ENCODE data around the gene MRPS18A. TPM values are rescaled to one million over a fixed set of nuclear protein-coding genes. Genes with fewer than 3 reads are reported as not detected.
A peak's percentile ranks its signal among the peaks of the same experiment; 100 is the strongest.
"Not testable (repeated sequence)": the region's sequence is repeated elsewhere in the genome, so short reads cannot be mapped to it uniquely, and the experiment has no call there.

Gene MRPS18A
- polyA plus RNA-seq, 4 donors, result 38.3 to 50.1 (median 44.8) TPM

DNA sequence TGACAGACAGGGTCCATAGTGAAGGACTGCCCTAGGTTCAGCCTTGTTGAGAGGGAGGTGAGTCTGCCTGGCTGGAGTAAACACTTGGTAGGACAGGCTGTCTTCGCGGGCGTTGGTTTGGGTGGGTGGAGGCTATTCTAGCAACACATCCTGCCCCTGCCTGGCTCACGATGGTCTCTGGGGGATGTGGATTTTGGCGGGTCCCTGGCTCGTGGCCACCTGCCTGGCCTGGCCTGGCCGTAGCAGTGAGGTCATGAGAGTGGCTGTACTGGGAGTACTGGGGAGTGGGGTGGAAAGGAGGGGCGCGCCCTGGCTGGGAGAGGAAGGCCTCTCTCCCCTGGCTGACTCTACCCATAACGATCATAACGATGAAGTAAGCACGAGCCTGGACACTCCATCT lies 30.2 kb upstream of the MRPS18A start:
- DNase-seq (ENCODE audit: low read depth in 4 of 4, low spot score in 3 of 4), result no peak

DNA sequence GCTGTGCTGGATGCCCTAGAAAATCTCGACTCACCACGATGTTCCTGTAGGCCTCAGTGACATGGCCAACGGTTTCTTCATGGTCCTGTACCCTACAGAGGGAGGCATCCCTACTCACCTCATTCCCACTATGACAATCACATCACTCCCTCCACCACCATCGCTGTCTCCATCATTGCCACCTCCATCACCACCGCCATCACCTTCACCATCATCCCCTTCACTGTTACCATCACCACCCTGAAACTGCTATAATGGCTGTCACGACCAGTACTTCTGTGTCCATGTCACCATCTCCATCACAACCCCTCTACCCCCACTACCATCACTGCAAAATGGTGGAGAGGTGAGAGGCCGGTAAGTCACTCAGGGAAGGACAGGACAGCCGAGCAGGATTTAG lies 29.8 kb upstream of the MRPS18A start:
- no peak for DNase-seq (ENCODE audit: low read depth in 4 of 4, low spot score in 3 of 4)

DNA sequence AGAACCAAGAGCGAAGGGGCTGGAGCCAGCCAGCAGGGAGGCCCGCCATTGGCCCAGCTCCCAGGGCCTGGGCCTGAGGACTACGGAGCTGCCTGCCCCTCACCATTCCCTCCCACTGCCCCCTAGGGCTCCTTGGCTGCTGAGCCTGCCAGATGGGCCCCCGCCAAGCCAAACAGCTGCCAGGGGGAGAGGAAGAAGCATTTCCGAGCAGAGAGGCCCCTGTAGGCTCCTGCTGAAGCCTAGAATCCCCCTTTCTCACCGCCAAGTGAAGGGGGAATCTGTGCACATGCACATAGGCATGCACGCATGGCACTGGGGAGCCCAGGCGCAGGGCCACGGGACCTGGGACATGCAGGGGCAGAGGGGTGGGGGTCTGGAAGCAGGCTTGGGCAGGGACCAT lies 28.5 kb upstream of the MRPS18A start:
- DNase-seq (ENCODE audit: low read depth in 4 of 4, low spot score in 3 of 4), result no peak

DNA sequence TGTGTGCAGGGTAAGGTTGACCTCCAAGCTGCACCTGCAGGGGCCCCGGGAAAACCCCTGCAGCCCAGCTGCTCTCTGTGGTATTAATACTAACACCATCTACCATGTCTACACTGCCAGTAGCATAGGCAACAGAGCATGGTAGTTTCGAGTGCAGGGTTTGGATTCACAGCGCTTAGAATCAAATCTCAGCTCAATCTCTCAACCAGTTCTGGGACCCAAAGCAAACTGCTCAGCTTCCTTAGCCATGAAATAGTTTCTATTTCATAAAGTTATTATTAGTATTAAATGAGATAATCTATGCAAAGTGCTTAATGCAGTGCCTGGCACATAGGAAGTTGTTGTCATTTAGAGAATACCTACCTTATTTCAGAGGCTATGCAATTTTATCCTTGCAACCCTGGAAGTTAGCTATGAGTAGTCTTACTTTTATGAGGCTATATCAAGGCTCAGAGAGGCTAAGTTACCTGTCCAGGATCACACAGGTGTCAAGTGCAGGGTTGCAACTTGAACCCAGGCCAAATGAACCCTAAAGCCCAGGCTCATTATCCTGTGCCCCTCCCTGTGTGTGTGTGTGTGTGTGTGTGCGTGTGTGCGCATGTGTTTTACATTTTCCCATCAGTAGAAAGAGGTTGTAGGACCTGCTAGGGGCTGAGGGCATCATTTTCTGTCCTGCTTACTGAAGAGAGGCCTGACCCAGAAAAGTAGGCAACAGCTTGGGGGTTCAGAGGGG lies 27.6 kb upstream of the MRPS18A start:
- DNase-seq (ENCODE audit: low read depth in 4 of 4, low spot score in 3 of 4), result no peak

DNA sequence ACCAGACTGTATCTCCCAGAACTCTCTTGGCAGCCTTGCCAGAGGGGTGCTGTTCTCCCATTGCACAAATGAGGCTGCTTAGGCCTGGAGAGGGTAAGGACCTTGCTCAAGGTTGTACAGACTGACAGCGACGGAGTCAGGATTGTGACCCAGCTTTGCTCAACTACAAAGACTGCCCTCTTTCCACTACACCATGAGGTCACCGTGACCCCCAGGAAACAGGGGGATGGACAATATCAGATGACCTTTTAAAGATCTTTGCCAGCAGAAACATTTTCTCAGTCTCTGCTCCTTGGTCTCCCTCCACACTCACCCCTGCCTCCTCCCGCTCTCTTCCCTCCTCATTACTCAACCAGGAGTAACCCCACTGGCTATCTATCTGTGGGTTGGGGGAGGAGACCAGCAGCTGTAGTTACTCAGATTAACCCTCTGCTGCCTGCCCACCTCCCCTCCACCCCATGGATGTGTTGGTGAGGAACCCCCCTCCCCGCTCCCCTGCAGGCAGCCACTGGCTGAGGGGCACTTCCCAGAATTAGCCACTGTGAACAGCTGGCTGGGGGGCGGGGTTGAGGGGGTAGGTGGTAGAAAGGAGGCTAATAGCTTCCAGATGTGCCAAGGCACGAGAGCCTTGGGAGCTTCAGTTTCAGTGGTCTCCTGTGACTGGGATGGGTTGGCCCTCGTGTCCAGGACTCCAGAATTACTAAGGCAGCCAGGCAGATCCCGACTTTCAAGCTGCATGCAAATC lies 26.9 kb upstream of the MRPS18A start:
- no peak for DNase-seq (ENCODE audit: low read depth in 4 of 4, low spot score in 3 of 4)

DNA sequence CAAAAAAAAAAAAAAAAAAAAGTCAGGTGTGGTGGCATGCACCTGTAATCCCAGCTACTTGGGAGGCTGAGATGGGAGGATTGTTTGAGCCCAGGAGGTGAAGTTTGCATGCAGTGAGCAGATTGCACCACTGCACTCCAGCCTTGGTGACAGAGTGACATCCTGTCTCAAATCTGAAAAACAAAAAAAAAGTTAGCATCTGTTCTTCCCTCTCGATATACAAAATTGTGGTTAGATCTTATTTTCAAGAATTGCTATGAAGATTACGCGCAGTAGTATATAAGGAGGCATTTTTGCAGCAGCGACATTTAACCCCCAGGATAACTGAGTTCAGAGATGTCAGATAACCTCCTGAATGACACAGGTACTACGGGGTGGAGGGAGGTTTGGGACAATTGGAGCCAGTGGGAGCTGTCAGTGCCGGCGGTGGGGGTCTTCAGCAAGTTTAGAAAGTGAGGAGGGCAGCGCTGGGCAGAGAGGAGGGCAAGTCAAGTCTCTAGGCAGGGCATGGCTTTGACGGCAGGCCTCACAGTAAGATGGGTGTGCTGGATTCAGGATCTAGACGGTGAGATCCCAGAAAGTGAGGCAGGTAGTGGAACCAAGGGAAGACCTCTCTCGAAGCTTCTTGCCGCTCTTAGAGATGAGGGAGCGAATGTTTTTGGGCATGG lies 26.2 kb upstream of the MRPS18A start:
- no peak for DNase-seq (ENCODE audit: low read depth in 4 of 4, low spot score in 3 of 4)

DNA sequence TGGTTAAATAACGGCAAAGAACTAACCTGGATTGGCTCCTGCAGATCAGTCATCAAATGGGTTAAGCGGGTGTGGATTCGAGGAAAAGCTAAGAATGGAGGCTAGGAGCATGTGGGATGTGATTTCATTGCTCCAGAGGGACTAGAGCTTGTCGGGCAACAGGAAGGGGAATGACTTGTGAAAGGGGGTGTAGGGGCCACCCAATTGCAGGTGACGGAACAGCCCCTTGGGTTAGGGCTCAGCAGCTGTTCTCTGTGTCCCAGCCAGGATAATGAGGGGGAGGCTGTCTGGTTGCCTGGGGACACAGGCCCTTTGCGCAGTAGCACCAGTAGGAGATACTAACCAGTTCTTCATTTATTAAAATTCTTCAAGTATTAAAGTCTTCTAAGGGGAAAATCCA lies 25.0 kb upstream of the MRPS18A start:
- no peak for DNase-seq (ENCODE audit: low read depth in 4 of 4, low spot score in 3 of 4)

DNA sequence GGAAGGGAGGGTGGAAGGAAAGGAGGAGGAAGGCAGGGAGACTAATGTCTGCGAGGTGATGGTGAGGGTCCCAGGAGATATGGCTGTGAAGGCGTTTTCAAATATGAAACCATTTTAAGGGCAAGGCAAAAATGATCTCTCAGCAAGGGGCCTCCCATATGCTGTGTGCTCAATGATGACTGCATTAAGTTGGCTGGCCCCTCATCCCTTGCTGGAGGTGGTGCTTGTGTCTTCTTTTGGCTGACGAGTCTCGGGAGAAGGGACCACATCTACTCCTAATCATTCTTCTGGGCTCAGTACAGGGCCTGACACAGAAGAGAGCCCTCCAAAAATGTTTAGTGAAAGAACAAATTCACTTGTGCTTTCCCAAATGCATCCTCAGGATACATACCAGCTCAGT lies 23.0 kb upstream of the MRPS18A start:
- no peak for DNase-seq (ENCODE audit: low read depth in 4 of 4, low spot score in 3 of 4)

DNA sequence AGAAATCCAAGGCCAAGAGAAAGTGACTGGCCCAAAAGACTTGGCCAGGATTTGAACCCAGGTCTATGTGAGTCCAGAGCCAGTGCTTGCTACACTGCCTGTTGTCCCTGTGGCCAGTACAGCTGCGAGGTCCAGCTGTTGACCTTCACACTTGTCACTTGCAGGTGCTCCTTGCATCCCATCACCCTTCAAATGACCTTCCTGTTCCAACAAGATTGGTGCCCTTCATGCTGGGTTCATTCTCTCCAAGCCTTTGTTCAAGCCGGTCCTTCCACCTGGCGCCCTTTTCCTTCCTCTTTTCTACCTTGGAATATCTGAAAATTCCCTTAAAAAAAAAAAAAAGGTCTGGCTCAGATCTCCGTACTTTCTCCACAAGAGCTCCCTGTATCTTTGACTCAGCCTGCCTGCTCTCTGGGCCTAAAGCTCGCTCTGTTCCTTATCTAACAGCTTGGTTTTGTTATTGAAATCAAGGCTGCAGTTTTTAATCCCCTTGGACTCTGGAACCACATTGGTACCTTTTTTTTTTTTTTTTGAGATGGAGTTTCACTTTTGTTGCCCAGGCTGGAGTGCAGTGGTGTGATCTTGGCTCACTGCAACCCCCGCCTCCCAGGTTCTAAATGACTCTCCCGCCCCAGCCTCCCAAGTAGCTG lies 22.2 kb upstream of the MRPS18A start:
- no peak for DNase-seq (ENCODE audit: low read depth in 4 of 4, low spot score in 3 of 4)

DNA sequence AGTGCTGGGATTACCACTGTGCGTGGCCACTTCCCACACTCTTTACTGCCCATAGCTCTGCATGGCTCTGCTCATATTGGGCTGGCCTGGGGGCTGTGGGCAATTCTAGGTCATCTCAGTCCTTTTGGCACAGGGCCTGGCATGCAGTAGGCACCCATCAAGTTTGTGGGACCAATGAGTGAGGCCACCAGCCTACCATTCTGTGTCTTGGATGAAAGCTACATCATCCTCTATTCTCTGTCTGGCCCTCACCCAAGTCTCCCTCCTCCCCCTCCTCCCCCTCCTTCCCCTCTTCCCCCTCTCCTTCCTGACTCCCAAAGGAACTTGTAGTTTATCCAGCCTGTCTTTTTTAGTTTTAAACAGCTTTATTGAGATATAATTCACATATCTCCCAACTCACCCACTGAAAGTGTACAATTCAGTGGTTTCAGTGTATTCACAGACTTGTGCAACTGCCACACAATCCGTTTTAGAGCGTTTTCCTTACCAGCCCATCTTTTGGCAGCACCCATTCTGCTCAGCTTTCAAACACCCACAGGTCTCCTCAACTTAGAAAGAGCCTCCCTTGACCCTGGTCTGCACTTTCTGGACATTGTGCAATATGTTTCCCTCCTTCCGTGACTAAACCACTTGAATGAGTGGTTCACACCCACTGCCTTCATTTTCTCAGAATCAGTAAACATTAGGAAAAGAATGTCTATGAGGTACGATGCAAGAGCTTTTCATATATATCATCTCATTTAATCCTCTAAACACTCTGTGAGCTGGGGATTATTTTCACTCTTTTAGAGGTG lies 21.5 kb upstream of the MRPS18A start:
- DNase-seq (ENCODE audit: low read depth in 4 of 4, low spot score in 3 of 4), result no peak

DNA sequence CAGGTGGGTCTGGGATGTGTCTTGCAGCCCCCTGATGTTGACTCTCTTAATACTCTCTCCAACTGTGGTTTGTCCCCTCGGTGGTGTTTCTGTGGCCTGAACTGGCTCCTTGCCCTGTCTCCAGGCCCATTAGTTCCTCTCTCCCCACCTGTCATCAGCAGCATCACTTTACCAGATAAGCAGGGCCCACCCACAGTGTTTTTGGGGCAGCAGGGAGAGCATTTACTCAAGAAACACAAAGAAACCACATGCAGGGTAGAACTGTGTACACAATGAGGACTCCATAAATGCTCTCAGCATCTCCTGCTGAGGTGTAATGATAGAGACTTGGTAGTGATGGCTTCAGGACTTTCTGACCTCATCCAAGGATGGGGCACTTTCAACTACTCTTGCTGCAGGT lies 20.2 kb upstream of the MRPS18A start:
- no peak for DNase-seq (ENCODE audit: low read depth in 4 of 4, low spot score in 3 of 4)

DNA sequence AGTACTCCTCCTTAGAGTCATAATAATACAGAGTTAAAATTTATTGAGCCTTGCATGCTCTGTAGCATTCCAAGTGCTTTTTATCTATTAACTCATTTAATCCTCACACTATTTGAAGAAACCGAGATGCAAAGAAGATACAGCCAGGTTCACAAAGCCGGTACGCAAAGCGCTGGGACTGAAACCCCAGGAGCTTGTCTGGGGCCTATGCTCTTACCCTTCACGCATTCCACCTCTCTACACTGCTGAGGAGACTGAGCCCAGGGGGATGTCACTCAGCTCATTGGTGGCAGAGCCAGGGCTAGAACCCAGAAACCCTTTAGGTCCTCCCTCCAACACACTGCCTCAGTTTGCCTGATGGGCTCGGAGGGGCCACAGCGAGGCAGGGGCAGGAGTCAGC lies 19.7 kb upstream of the MRPS18A start:
- DNase-seq (ENCODE audit: low read depth in 4 of 4, low spot score in 3 of 4), result no peak

DNA sequence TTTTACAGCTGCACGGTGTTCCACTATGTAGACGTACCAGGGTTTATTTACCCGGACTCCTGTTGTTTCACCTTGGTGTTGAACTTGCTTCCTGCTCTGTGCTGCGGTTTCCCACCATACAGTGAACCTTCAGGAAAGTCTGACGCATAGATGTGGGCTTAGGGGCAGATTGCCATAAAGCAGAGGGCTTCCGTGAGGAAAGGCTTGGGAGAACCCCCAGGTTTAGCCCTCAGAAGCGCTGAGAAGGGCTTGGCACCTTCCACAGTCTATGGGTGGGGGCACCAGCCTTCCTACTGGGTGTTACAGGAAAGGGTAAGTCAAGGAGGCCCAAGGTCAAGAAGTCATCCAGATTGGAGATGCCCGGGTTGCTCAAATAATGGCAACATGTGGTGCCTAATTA lies 19.2 kb upstream of the MRPS18A start:
- DNase-seq (ENCODE audit: low read depth in 4 of 4, low spot score in 3 of 4), result no peak

DNA sequence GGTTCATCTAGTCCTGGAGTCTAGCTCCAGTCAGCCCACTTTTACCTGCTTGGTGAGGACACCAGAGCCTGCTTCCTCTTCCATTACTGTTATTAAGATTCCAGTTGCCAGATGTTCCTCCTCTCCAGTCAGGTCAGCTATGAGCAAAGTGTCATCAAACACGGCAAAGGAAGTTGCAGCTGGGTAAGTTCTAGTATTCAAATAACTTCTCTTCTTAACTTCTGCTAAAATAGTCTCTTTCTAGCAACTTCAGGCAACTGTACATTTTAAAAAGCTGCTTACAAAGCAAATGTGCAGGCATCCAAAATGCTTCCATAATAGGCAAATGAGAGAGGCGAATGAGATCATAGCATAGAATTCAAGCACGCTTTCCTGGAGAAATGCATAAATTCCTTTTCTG lies 18.4 kb upstream of the MRPS18A start:
- DNase-seq (ENCODE audit: low read depth in 4 of 4, low spot score in 3 of 4), result no peak

DNA sequence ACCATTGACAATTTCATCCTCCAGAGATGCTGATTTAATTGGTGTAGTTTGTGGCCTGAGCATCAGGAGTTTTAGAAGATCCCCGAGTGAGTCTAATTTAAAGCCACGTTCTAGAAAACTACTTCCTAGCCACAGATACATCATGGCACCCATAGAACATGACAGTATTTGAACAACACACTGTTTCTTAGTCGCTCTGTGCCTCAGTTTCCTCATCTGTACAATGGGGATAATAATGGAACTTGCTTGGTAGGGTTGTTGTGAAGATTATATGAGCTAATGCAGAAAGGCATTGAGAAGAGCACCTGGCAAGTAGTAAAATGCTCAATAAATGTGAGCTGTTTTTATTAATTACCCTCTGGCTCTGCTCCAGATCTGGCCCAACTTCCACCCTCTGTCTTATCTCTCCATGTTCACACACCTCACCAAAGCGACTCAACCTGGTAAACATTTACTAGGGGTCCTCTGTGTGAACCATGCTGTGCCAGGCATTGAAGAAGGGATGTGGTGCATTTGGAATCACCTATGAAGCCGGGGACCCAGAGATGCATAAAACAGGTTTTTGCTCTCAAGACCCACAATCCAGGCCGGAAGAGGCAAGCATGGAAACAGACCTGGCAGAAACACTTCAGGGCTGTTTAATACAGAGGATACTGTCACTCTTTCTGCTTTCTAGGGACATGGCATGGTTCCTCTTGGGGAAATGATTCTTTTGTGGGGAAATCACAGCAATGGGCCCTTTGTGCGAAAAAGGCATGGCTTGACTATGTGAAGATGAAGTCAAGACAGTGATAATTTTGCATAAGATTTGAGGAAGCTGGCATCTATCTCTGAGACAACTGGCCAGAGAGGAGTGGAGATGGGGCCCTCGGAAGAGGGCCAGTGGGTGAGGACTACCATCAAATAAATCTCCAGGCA lies 16.2 kb upstream of the MRPS18A start:
- DNase-seq (ENCODE audit: low read depth in 4 of 4, low spot score in 3 of 4), result no peak

DNA sequence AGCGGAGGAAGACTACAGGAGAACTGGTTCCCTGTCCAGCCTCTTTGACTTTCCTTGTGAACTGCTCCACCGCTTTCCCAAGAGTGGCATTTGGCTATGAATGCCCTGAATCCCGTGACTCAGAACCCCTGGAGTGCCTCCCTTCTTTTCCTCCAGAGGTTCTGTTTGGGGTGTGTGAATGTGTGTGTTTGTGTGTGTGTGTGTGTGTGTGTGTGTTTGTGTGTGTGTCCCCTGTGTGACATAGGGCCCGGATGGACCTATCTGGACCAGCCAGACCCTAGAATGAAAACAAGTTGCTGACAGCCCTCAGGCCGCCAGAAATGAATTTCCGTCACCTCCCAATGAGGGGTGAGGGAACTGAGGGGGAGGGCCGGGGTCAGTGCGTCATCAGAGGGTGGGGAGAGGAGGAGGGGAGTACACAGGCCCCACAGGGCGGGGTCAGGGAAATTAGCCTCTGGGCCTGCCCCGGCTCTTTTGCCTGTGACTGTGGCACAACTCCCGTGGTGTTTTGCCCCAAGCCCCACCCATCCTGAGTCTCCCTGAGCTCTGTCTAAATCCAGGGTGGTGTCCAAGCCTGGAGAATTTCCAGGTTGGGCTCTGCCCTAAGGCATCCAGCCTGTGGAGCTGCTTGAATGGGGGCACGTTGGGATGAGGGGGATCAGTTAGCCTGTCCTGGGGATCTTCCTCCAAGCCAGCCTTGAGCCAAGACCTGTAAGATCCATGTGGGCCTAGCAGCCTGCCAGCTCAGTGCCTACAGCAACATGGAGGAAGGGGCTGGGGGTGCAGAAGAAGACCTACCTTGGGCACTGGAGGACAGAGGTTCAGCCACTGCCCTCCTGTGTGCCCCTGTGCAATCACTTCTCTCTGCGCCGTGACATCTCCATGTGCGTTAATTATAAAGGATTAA lies 15.2 kb upstream of the MRPS18A start:
- DNase-seq (ENCODE audit: low read depth in 4 of 4, low spot score in 3 of 4), result peak in 3 of 4 donors; percentile 76 to 89 (median 83)

DNA sequence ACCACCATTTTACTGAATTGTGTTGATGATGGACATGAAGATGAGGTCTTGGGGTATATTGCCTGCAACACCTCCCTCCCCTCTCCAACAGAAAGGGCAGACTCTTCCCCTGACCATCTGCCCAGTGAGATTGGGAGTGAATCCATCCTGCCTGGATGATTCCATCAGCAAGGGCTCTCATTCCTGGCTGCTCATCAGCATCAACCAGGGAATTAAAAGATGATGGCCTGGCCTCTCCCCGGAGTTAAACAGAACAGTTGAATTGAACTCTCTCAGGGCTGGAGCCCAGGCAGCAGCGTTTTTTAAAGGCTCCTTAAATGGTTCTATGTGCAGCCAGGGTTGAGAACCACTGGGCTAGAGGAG lies 14.6 kb upstream of the MRPS18A start:
- no peak for DNase-seq (ENCODE audit: low read depth in 4 of 4, low spot score in 3 of 4)

DNA sequence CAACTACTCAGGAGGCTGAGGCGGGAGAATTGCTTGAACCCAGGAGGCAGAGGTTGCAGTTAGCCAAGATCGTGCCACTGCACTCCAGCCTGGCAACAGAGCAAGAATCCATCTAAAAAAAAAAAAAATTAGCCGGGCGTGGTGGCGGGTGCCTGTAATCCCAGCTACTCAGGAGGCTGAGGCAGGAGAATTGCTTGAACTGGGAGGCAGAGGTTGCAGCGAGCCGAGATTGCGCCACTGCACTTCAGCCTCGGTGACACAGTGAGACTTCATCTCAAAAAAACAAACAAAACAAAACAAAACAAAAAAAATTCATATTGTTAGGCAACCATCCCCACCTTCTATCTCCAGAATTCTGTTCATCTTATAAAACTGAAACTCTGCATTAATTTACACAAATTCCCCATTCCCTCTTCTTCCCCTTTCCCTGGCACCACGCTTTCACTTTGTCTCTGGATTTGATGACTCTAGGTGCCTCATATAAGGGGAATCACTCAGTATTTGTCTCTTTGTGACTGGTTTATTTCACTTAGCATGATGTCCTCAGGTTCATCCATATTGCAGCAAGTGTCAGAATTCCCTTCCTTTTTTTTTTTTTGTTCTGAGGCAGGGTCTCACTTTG lies 13.5 kb upstream of the MRPS18A start:
- DNase-seq (ENCODE audit: low read depth in 4 of 4, low spot score in 3 of 4), result not testable (repeated sequence)
